Sigmoid colon (tissue), 7 donors: Measurements from ENCODE around the gene CYTH4. TPM values are rescaled to one million over a fixed set of nuclear protein-coding genes. Genes with fewer than 3 reads are reported as not detected.

ENCODE experiments used
- DNase-seq: peaks from one replicate; pipeline ENCODE4 v3.0.0-alpha.2; 2019
- H3K27ac ChIP-seq, 4 donors: fragments of 200-600 bp; sonication (generic); one replicate each; pipeline ENCODE4 v1.5.1; 2016 to 2019; ENCODE audit warnings: mild to moderate bottlenecking in 1 of 4
- H3K27me3 ChIP-seq, 3 donors: fragments of 200-600 bp; sonication (generic); one replicate each; pipeline ENCODE4 v1.5.1; 2019; ENCODE audit warnings: mild to moderate bottlenecking in 1 of 3
- H3K36me3 ChIP-seq, 4 donors: fragments of 200-600 bp; sonication (generic); one replicate each; pipeline ENCODE4 v1.5.1; 2016 to 2019
- H3K4me1 ChIP-seq, 4 donors: fragments of 200-600 bp; sonication (generic); one replicate each; pipeline ENCODE4 v1.5.1; 2017 to 2019
- H3K4me3 ChIP-seq, 4 donors: fragments of 200-600 bp; sonication (generic); one replicate each; pipeline ENCODE4 v1.5.1; 2017 to 2019; ENCODE audit warnings: mild to moderate bottlenecking in 2 of 4, moderate library complexity in 1 of 4
- H3K9me3 ChIP-seq, 4 donors: fragments of 200-600 bp in 3 of 4; sonication (generic) in 3 of 4; one replicate each; pipeline versions ENCODE4 v1.5.1 to v1.6.1; 2013 to 2019
- EP300 ChIP-seq, 4 donors: sonication (generic); formaldehyde crosslinking; IDR thresholded peaks; one replicate each; pipeline ENCODE4 v1.6.1; 2017; ENCODE audit warnings: antibody characterized with exemption in 4 of 4
- POLR2A ChIP-seq, 2 donors: fragments of 450-650 bp; IDR thresholded peaks; one replicate each; pipeline ENCODE4 v1.6.1; 2016; ENCODE audit warnings: antibody characterized with exemption in 2 of 2, mild to moderate bottlenecking in 2 of 2, moderate library complexity in 2 of 2
- POLR2AphosphoS5 ChIP-seq, 4 donors: sonication (generic); formaldehyde crosslinking; IDR thresholded peaks; one replicate each; pipeline ENCODE4 v1.6.1; 2017; ENCODE audit warnings: antibody characterized with exemption in 4 of 4
- WGBS, 2 donors: extraction: QIAGEN DNeasy Blood & Tissue Kit; methylation state at CpG; one replicate each; pipeline ENCODE4 v1.1.7; 2013; 5-methylcytosine and 5-hydroxymethylcytosine counted together
- intact Hi-C: fragments of 100-400 bp; cut with DNase I; formaldehyde crosslinking; loops from one replicate; pipeline ENCODE4 v1.15.1; 2023
- polyA plus RNA-seq, 3 donors: library from polyadenylated mRNA; stranded (reverse); fragments of 200-250 nt; gene quantifications; one replicate each; pipeline ENCODE4 v1.2.3, GENCODE V29; 2013
- total RNA-seq, 4 donors: library from RNA; depleted of rRNA; stranded (reverse); fragments of >200 nt; gene quantifications; one replicate each; pipeline ENCODE4 v1.1.0, GENCODE V29; 2016
- TF ChIP-seq, protein P1 (sequence below), 4 experiments: fragments of 450-650 bp in 3 of 4; fragments of 200-600 bp in 1 of 4; IDR thresholded peaks; one replicate each; pipeline ENCODE4 v1.5.1; 2016 to 2019; ENCODE audit warnings: antibody characterized with exemption in 4 of 4, mild to moderate bottlenecking in 3 of 4, moderate library complexity in 2 of 4
- donor health status: healthy with polysubstance abuse.
- donor health status: Bipolar disorder and iron deficiency.
- donor health status: healthy.

CYTH4 gene
- total and polyA plus RNA-seq, 7 donors = 4.2 to 22.0 (median 7.2) TPM

DNA sequence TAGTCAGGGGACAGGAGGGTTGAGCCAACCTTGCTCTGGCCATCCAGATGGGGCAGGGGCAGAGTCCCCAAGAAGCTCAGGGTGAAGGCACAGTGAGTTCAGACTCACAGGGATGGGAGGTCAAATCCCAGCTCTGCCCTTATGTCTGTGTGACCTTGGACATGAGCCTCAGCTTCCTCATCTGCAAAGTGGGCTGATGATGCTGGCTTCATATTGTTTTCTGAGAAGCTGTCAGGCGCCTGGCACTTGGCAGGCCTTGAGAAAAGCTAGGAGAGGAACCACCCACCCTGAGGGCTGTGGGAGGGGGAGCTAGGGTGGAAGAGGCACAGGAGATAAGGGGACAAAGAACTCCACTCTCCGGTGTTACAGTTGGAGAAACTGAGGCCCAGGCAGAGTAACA lies 23.6 kb downstream of the CYTH4 start:
- Histone ChIP-seq H3K4me3 (no peak overlapping the region), H3K27ac (no peak overlapping the region)
- 87 to 90% methylated on average over 2 of the region's 2 CpGs for WGBS, 2 donors

DNA sequence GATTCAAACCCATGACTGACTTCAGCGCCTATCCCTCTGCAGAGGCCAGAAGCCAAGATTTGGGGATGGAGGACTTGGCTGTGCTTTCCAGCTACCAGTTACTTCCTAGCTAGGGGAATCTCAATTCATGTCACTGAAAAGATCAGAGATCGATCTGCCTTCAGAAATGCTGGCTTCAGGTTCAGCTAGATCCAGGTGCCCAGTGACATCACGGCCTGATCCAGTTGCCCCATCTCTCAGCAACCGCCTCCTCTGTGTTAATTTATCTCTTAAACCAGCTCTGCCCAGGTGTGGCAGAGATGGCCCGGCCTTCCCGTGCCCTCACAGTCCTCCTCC lies 24.2 kb downstream of the CYTH4 start:
- Histone ChIP-seq H3K4me1 (peaks cover 0 to 20% (median 19%) of the 10 kb centered on the region in 4 donors), H3K27ac (peak overlapping the region in 2 of 4 donors; percentile 57 to 71), H3K36me3 (no peaks in the 10 kb centered on the region), H3K27me3 (no peaks in the 10 kb centered on the region), H3K4me3 (no peak overlapping the region), H3K9me3 (no peaks in the 10 kb centered on the region)
- DNase-seq = no peak
- 63 to 80% methylated on average over 6 of the region's 6 CpGs for WGBS, 2 donors
- TF ChIP-seq EP300 (IDR thresholded peaks at IDR 0.05) (no peak), POLR2AphosphoS5 (IDR thresholded peaks at IDR 0.05) (no peak), POLR2A (IDR thresholded peaks at IDR 0.05) (no peak)
- TF ChIP-seq, protein P1, sequence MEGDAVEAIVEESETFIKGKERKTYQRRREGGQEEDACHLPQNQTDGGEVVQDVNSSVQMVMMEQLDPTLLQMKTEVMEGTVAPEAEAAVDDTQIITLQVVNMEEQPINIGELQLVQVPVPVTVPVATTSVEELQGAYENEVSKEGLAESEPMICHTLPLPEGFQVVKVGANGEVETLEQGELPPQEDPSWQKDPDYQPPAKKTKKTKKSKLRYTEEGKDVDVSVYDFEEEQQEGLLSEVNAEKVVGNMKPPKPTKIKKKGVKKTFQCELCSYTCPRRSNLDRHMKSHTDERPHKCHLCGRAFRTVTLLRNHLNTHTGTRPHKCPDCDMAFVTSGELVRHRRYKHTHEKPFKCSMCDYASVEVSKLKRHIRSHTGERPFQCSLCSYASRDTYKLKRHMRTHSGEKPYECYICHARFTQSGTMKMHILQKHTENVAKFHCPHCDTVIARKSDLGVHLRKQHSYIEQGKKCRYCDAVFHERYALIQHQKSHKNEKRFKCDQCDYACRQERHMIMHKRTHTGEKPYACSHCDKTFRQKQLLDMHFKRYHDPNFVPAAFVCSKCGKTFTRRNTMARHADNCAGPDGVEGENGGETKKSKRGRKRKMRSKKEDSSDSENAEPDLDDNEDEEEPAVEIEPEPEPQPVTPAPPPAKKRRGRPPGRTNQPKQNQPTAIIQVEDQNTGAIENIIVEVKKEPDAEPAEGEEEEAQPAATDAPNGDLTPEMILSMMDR (IDR thresholded peaks at IDR 0.05) = no peak
- intact Hi-C loops = no loop called here

More for the DNA sequence above, 23.6 kb downstream of the CYTH4 start:
- intact Hi-C loops = no loop called here
- Histone ChIP-seq H3K36me3 (no peaks in the 10 kb centered on the region), H3K9me3 (no peaks in the 10 kb centered on the region), H3K4me1 (peaks cover 0 to 20% (median 19%) of the 10 kb centered on the region in 4 donors), H3K27me3 (peaks cover 0 to 4% (median 0%) of the 10 kb centered on the region in 3 donors)
- TF ChIP-seq POLR2AphosphoS5 (IDR thresholded peaks at IDR 0.05) (no peak), POLR2A (IDR thresholded peaks at IDR 0.05) (no peak), EP300 (IDR thresholded peaks at IDR 0.05) (no peak)
- TF ChIP-seq, protein P1 (IDR thresholded peaks at IDR 0.05) = no peak
- no peak for DNase-seq

DNA sequence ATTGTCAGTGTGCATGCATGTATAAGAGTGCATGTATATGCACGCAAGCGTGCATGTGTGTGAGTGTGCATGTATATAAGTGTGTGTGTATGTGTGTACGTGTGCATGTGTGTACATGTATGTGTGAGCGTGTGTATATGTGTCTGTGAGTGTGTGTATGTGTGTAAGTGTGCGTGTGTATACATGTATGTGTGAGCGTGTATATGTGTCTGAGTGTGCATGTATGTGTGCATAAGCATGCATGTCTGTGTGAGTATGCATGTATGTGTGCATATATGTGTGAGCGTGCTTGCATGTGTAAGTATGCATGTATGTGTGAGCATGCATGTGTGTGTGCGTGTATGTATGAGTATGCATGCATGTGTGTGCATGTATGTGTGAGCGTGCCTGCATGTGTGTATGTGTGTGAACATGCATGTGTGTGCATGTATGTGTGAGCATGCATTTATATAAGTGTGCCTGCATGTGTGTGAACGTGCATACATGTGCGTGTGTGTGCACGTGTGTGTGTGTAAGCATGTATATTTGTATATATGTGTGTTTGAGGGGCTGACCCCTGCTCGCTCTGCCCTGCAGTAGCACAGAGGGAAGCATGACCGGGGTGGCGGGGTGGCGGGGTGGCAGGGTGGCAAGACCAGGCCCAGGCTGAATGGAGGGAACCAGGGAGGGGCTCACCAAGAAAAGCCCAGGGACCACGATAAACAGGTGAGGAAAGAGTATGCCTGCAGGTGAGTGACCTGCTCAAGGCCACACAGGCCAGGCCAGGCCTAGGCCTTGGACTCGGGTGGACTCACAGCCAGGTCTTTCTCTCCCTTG lies 26.3 kb downstream of the CYTH4 start:
- intact Hi-C loops = no loop called here
- H3K27ac ChIP-seq = no peak overlapping the region

DNA sequence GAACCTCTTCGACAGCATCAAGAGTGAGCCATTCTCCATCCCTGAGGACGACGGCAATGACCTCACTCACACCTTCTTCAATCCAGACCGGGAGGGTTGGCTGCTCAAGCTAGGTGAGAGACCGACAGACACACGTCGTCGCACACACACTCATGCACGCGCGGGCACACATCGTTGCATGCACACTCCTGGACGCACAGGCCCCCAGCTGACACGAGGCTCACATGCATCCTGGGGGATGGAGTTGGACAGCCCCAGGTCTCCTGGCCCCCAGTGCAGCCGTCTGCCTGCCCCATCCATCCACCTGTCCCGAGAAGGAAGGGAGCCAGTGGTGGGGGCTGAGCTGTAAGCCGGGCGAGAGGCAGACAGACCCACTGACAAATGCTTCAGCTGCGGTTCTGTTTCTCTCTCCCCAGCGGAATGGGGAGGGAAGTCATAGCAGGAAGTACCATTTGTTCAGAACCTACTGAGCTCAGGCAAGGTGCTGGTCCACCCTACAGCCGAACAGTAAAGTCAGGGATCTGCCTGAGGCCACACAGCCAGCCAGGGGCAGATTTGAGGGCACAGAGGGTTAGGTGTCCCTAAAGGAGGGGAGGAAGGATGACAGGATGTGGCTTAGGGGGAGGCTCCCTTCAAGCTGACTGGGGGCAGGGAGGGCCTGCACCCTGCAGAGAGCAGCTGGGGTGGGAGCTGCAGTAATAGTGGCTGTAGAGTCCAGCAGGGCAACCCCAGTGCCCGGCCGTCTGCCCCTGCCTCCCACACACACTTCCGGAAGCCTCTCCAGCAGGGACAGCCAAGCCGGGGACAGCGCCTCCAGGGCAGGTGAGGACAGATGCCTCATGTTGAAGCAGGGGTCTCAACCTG lies 27.1 kb downstream of the CYTH4 start:
- intact Hi-C loops = loop anchor here (10.0 kb wide), 1 partner anchor 285 kb away; no protein-coding TSS in a partner anchor

More for the DNA sequence above, 26.3 kb downstream of the CYTH4 start:
- H3K27me3 ChIP-seq = peaks cover 0 to 9% (median 0%) of the 10 kb centered on the region in 3 donors
- TF ChIP-seq, protein P1 (IDR thresholded peaks at IDR 0.05) = no peak
- TF ChIP-seq EP300 (IDR thresholded peaks at IDR 0.05) (no peak), POLR2AphosphoS5 (IDR thresholded peaks at IDR 0.05) (no peak), POLR2A (IDR thresholded peaks at IDR 0.05) (no peak)
- WGBS, 2 donors = 88 to 92% methylated on average over 18 of the region's 18 CpGs
- DNase-seq = no peak
- no peak overlapping the region for H3K4me3 ChIP-seq
- H3K9me3 ChIP-seq = no peaks in the 10 kb centered on the region
- peaks cover 0 to 20% (median 19%) of the 10 kb centered on the region in 4 donors for H3K4me1 ChIP-seq
- H3K36me3 ChIP-seq = no peaks in the 10 kb centered on the region

More for the DNA sequence above, 27.1 kb downstream of the CYTH4 start:
- Histone ChIP-seq H3K9me3 (no peaks in the 10 kb centered on the region), H3K27me3 (peaks cover 0 to 9% (median 0%) of the 10 kb centered on the region in 3 donors), H3K27ac (no peak overlapping the region), H3K36me3 (no peaks in the 10 kb centered on the region), H3K4me1 (peaks cover 0 to 20% (median 19%) of the 10 kb centered on the region in 4 donors), H3K4me3 (no peak overlapping the region)
- 58 to 75% methylated on average over 26 of the region's 26 CpGs for WGBS, 2 donors
- TF ChIP-seq EP300 (IDR thresholded peaks at IDR 0.05) (no peak), POLR2A (IDR thresholded peaks at IDR 0.05) (no peak), POLR2AphosphoS5 (IDR thresholded peaks at IDR 0.05) (no peak)
- TF ChIP-seq, protein P1 (IDR thresholded peaks at IDR 0.05) = no peak
- no peak for DNase-seq
